HG02973 (cell line): ENCODE measurements around the gene HPCAL1.
"Not testable (repeated sequence)": the region's sequence is repeated elsewhere in the genome, so short reads cannot be mapped to it uniquely, and the experiment has no call there.

Experiments used
- ATAC-seq: cut with Tn5 transposase; IDR thresholded peaks from one replicate; pipeline ENCODE4 v1.9.1; 2021; ENCODE audit warnings: moderate library complexity; ENCODE audit not compliant: unreplicated experiment

Gene HPCAL1

GRCh38 chr2:10449838-10450691 is 147.4 kb downstream of the HPCAL1 start:
- no peak for ATAC-seq

- no peak for ATAC-seq
Observed at GRCh38 chr2:10451819-10452218, 149.1 kb downstream of the HPCAL1 start.

- no peak for ATAC-seq
Observed at GRCh38 chr2:10452312-10452711, 149.6 kb downstream of the HPCAL1 start.

GRCh38 chr2:10452956-10453904 is 150.5 kb downstream of the HPCAL1 start:
- ATAC-seq: no peak

GRCh38 chr2:10453905-10454298 is 151.2 kb downstream of the HPCAL1 start:
- no peak for ATAC-seq

GRCh38 chr2:10454505-10454904 is 151.8 kb downstream of the HPCAL1 start:
- ATAC-seq: no peak

- not testable (repeated sequence) for ATAC-seq
Observed at GRCh38 chr2:10457195-10457594, 154.5 kb downstream of the HPCAL1 start.

GRCh38 chr2:10457846-10458598 is 155.3 kb downstream of the HPCAL1 start:
- ATAC-seq: no peak

GRCh38 chr2:10460366-10460796 is 157.7 kb downstream of the HPCAL1 start:
- no peak for ATAC-seq

- ATAC-seq: no peak
Observed at GRCh38 chr2:10462178-10463083, 159.7 kb downstream of the HPCAL1 start.

GRCh38 chr2:10465910-10466309 is 163.2 kb downstream of the HPCAL1 start:
- ATAC-seq: no peak

GRCh38 chr2:10466801-10467200 is 164.1 kb downstream of the HPCAL1 start:
- no peak for ATAC-seq

- no peak for ATAC-seq
Observed at GRCh38 chr2:10467401-10467800, 164.7 kb downstream of the HPCAL1 start.

- ATAC-seq: no peak
Observed at GRCh38 chr2:10469301-10469700, 166.6 kb downstream of the HPCAL1 start.

- ATAC-seq: no peak
Observed at GRCh38 chr2:10469955-10470608, 167.4 kb downstream of the HPCAL1 start.

- ATAC-seq: no peak
Observed at GRCh38 chr2:10471046-10471571, 168.4 kb downstream of the HPCAL1 start.

GRCh38 chr2:10471955-10472354 is 169.3 kb downstream of the HPCAL1 start:
- no peak for ATAC-seq

GRCh38 chr2:10473121-10473756 is 170.5 kb downstream of the HPCAL1 start:
- no peak for ATAC-seq
